ENCODE measurements around the gene TXNL4B. TPM values are rescaled to one million over a fixed set of nuclear protein-coding genes. Genes with fewer than 3 reads are reported as not detected.

TXNL4B gene
- total RNA-seq, 1 experiment from 2014 or later = 7.7 TPM

DNA sequence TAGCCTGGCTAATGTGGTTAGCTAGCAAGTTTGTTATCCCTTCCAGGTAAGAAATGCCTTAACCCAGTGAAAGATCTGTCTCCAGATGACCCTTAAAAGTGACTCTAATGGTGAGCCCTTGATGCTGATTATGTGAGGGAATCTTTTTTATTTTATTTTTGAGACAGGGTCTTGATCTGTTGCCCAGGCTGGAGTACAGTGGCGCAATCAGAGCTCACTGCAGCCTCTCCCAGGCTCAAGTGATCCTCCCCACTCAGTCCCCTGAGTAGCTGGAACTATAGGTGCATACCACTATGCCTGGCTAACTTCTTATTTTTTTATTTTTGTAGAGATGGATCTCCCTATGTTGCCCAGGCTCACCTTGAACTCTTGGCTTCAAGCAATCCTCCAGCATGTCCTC, 49.9 kb downstream of the TXNL4B start:
- H3K9me3 ChIP-seq (ENCODE audit: control insufficient read depth, insufficient read depth, low read depth, low read length) = no peaks in the 10 kb centered on the region
- H3K27me3 ChIP-seq (ENCODE audit: control insufficient read depth, insufficient read depth, low read length) = no peaks in the 10 kb centered on the region
- POLR2A ChIA-PET = no interaction called here
- no peak for ATAC-seq
- H3K36me3 ChIP-seq (ENCODE audit: control insufficient read depth, insufficient read depth, low read length) = no peaks in the 10 kb centered on the region
- no peaks in the 10 kb centered on the region for H3K4me1 ChIP-seq (ENCODE audit: control insufficient read depth, insufficient read depth, low read length)
- H3K27ac ChIP-seq (ENCODE audit: low read length) = no peak overlapping the region
- no TSS peak for BruUV-seq (replicated peaks)
- CTCF ChIA-PET = no interaction called here
- intact Hi-C loops (cut with micrococcal nuclease; ENCODE audit: unreplicated experiment) = no loop called here
- TF ChIP-seq POLR2AphosphoS5 (IDR thresholded peaks at IDR 0.05; ENCODE audit: low read depth, low read length) = no peak
- TF ChIP-seq TCF7L2 (IDR thresholded peaks at IDR 0.05; ENCODE audit: low read depth, low read length) = no peak
- TF ChIP-seq, protein P1, sequence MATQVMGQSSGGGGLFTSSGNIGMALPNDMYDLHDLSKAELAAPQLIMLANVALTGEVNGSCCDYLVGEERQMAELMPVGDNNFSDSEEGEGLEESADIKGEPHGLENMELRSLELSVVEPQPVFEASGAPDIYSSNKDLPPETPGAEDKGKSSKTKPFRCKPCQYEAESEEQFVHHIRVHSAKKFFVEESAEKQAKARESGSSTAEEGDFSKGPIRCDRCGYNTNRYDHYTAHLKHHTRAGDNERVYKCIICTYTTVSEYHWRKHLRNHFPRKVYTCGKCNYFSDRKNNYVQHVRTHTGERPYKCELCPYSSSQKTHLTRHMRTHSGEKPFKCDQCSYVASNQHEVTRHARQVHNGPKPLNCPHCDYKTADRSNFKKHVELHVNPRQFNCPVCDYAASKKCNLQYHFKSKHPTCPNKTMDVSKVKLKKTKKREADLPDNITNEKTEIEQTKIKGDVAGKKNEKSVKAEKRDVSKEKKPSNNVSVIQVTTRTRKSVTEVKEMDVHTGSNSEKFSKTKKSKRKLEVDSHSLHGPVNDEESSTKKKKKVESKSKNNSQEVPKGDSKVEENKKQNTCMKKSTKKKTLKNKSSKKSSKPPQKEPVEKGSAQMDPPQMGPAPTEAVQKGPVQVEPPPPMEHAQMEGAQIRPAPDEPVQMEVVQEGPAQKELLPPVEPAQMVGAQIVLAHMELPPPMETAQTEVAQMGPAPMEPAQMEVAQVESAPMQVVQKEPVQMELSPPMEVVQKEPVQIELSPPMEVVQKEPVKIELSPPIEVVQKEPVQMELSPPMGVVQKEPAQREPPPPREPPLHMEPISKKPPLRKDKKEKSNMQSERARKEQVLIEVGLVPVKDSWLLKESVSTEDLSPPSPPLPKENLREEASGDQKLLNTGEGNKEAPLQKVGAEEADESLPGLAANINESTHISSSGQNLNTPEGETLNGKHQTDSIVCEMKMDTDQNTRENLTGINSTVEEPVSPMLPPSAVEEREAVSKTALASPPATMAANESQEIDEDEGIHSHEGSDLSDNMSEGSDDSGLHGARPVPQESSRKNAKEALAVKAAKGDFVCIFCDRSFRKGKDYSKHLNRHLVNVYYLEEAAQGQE (IDR thresholded peaks at IDR 0.05; ENCODE audit: insufficient read depth in 1 of 2, low read depth in 2 of 2, low read length in 1 of 2) = no peak
- TF ChIP-seq CTCF (IDR thresholded peaks at IDR 0.05) = no peak
- no peak for DNase-seq (ENCODE audit: low read depth, low spot score)
- in situ Hi-C loops (cut with HindIII; ENCODE audit: low pct_unique_long_range_greater_than_20kb, low sequenced_read_pairs) = no loop called here
- no peak overlapping the region for H3K4me3 ChIP-seq (ENCODE audit: low read depth in 2 of 2, low read length in 2 of 2)

DNA sequence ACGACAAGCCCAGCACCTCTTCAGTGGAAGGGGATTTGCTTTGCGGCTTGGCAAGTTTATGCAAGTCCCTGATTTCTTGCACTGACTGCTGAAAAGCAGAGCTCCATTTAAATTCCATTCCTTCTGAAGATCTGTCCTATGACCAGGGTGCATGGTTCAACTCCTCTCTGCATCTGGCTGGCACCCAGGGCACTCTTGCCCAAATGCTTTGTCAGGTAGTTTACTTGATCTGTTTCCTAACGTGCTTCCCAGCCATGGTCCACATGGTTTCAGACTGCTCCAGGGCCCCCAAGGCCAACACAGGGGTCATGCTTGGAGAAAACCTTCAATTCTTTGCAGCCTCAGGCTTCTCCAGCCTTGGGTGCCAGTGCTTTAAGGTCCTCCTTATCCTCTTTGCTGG, 50.4 kb downstream of the TXNL4B start:
- no peak for ATAC-seq
- ChIA-PET POLR2A (no interaction called here), CTCF (no interaction called here)
- Histone ChIP-seq H3K4me1 (ENCODE audit: control insufficient read depth, insufficient read depth, low read length) (no peaks in the 10 kb centered on the region), H3K27me3 (ENCODE audit: control insufficient read depth, insufficient read depth, low read length) (no peaks in the 10 kb centered on the region), H3K27ac (ENCODE audit: low read length) (no peak overlapping the region), H3K9me3 (ENCODE audit: control insufficient read depth, insufficient read depth, low read depth, low read length) (no peaks in the 10 kb centered on the region), H3K36me3 (ENCODE audit: control insufficient read depth, insufficient read depth, low read length) (no peaks in the 10 kb centered on the region), H3K4me3 (ENCODE audit: low read depth in 2 of 2, low read length in 2 of 2) (no peak overlapping the region)
- no peak for DNase-seq (ENCODE audit: low read depth, low spot score)
- intact Hi-C loops (cut with micrococcal nuclease; ENCODE audit: unreplicated experiment) (no loop called here), in situ Hi-C loops (cut with HindIII; ENCODE audit: low pct_unique_long_range_greater_than_20kb, low sequenced_read_pairs) (no loop called here)
- BruUV-seq (replicated peaks) = no TSS peak
- TF ChIP-seq, protein P1 (IDR thresholded peaks at IDR 0.05; ENCODE audit: insufficient read depth in 1 of 2, low read depth in 2 of 2, low read length in 1 of 2) = no peak
- TF ChIP-seq SIN3A (IDR thresholded peaks at IDR 0.05; ENCODE audit: borderline replicate concordance, insufficient read depth, low read depth, low read length) (no peak), TCF7L2 (IDR thresholded peaks at IDR 0.05; ENCODE audit: low read depth, low read length) (no peak), CTCF (IDR thresholded peaks at IDR 0.05) (no peak), POLR2AphosphoS5 (IDR thresholded peaks at IDR 0.05; ENCODE audit: low read depth, low read length) (no peak)

Data from Panc1 (cell line).